NCI-H1694 treated with DMSO at 0.1 percent for 48 hours (cell line): ENCODE results near the gene COL6A5.
"Not testable (repeated sequence)": the region's sequence is repeated elsewhere in the genome, so short reads cannot be mapped to it uniquely, and the experiment has no call there.

ENCODE experiments used
- DNase-seq: peaks from one replicate; lab custom pipeline; 2025; lab: John Stamatoyannopoulos, UW

Gene COL6A5

GRCh38 chr3:130345487-130346079, at the start of gene COL6A5:
TSS of gene COL6A5 (plus strand) at chr3:130345672. CDS start at chr3:130373639, 27,967 bp downstream.
- DNase-seq, result no peak

- DNase-seq, result no peak
Observed at GRCh38 chr3:130299531-130299930, 45.9 kb upstream of the COL6A5 start.

- DNase-seq, result no peak
Observed at GRCh38 chr3:130300888-130301287, 44.6 kb upstream of the COL6A5 start.

DNA sequence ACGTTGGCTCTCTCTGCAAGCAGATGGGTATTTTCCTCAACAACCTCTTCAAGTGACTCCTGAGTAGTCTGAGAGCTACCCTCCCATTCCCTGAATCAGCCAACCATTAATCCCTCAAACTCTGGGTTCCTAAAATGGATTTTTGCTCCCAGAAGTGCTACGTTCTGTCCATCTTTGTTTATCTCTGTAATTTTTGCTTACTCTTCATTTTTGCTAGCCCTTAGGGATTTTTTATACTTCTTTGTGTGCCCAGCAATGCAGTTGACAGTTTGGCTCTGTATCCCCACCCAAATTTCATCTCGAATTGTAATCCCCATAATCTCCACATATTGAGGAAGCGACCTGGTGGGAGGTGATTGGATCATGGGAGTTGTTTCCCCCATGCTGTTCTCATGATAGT, 35.4 kb upstream of the COL6A5 start:
- no peak for DNase-seq

- DNase-seq, result no peak
Observed at GRCh38 chr3:130312374-130312773, 33.1 kb upstream of the COL6A5 start.

GRCh38 chr3:130316169-130316568, 29.3 kb upstream of the COL6A5 start:
- DNase-seq, result no peak

- DNase-seq, result no peak
Observed at GRCh38 chr3:130323503-130323902, 22.0 kb upstream of the COL6A5 start.

DNA sequence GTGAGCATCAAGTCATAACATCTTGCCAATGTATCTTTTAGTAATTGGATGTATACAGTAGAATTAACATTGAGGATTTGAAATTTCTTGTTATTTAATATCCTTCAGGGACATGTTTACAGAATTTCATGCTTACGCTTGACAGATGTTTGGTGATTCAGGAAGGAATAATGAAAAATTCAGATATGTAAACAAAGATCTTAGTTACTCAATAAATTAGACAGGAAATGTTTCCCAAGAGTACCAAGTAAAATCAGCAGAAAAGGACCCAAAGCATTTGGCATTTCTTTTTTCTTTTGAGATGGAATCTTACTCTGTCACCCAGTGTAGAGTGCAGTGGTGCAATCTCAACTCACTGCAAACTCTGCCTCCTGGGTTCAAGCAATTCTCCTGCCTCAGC, 4.7 kb upstream of the COL6A5 start:
- no peak for DNase-seq

GRCh38 chr3:130341388-130341787, 4.1 kb upstream of the COL6A5 start:
- DNase-seq, result no peak

DNA sequence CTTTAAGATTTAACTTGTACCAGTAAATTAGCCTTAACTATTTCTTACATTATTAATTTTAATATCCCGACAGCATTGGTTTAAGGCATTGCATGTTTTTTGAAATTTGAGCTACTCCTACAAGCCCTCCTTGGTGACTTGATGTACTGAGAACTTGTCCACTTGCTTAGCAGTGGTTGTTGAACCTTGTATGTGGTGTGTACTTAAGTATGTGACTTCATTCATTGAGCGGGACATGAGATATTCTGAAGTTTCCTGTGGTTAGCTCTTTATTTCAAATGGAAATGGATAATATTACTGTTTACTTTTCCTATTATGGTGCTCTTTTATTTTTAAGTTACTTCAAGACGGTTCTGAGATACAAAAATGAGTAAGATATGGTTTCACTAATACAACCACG, 3.6 kb upstream of the COL6A5 start:
- DNase-seq, result no peak

DNA sequence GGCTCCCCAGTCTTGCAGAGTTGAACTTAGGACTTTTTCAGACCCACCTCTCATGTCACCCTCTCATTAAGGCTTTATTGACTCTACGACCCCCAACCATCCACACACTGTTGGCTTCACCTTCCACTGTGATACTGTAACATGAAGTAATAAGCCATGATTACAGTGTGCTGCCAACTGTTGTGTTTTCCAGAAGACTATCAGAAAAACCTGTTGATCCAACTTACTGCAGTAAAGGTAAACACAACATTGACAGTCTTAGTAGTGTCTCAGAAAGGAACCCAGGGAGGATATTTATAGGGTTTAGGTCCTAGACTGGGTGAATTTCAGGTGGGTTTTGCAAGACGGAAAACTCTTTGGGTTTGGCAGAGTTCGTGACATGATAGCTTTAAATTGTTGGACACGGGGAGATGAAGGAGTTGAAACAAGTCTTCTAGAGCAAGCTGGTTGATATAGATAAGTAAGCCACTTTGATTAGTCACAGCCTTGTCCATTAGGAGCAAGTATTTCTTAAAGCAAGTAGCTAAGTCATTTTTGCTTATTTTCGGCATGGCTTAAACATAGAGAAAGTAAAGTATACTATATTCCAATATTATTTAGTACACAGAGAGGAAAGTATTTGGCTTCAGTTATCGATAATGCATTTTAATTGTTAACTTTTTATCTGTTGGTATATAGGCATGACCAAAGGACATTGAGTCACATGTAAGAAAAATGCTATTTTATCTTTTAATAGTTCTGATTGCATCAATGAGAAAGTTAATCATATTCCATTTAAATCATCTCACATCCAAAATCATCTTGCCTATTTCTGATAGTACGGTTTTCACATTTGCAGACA, 2.4 kb upstream of the COL6A5 start:
- DNase-seq, result no peak

GRCh38 chr3:130348258-130348657, 2.8 kb downstream of the COL6A5 start:
- not testable (repeated sequence) for DNase-seq

GRCh38 chr3:130354430-130354829, 9.0 kb downstream of the COL6A5 start:
- no peak for DNase-seq

DNA sequence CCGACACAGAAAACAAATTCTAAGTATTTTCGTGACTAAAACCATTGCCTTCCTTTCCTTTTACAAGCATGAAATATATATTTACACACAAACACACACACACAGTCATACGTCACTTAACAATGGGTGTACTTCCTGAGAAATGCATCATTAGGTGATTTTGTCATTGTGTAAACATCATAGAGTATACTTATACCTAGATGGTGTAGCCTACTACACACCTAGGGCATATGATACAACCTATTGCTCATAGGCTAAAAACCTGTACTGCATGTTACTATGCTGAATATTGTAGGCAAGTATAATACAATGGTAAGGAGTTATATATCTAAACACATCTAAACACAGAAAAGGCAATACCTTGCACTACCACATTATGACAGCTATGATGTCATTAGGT, 28.6 kb downstream of the COL6A5 start:
- no peak for DNase-seq

- DNase-seq, result no peak
Observed at GRCh38 chr3:130374908-130375307, 29.4 kb downstream of the COL6A5 start.

DNA sequence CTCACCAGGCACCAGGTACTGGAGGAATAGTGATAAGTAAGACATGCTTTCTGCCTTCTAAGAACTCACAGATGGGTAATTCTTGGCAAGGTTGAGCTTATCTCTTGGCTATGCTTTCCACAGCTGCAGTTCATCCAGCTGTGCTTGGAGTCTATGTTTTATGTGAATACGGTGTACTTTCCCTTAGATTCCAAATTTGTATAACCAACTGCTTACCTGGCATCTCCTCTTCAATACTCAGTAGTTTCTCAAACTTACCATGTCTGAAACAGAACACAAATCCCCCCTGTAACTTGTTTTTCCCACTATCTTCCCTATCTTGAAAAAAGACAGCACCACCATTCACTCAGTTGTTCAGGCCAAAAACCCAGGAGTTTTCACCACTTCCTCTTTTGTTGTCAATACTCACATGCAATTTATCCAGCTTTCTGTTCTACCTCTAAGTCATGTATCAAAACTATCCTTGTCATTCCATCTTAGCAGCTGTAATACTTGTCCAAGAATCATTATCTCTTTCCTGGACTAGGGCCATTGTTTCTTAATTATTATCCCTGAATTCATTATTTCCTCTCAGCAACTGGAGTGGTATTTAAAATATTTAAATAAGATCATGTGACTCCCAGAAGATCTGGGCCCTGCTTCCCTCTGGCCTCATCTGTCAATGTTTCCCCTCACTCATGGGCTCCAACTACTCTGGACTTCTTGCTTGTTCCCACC, 32.6 kb downstream of the COL6A5 start:
- DNase-seq, result no peak

- DNase-seq, result no peak
Observed at GRCh38 chr3:130378677-130379191, 33.3 kb downstream of the COL6A5 start.

DNA sequence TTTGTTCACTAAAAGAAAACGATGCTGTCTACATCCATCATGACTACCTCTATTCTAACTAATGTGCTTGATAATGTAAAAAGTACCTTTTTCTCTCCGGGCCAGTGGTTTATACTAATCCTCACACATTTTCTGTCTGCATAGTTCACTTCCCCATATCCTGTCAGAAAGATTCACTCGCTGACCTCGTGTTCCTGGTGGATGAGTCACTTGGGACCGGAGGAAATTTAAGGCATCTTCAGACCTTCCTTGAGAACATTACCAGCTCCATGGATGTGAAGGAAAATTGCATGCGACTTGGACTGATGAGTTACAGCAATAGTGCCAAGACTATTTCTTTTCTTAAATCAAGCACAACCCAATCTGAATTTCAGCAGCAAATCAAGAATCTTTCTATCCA, 33.8 kb downstream of the COL6A5 start:
- no peak for DNase-seq

DNA sequence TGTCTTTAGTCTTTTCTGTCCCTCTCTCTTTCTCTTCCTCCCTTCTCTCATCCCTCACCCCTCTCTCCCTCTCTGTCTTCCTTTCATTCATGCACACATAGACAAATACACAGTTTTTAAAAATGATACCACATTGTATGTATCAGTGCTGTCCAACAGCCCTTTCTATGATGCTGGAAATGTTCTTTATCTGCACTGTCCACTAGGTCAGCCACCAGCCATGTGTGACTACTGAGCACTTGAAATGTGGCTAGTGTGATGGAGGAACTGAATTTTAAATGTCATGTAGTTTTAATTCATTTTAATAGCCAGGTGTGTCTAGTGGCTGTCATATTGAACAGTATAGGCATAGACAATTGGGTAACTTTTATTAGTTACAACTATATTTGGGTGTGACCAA, 34.9 kb downstream of the COL6A5 start:
- DNase-seq, result no peak

- no peak for DNase-seq
Observed at GRCh38 chr3:130383424-130383823, 38.0 kb downstream of the COL6A5 start.

- no peak for DNase-seq
Observed at GRCh38 chr3:130384476-130385025, 39.1 kb downstream of the COL6A5 start.

DNA sequence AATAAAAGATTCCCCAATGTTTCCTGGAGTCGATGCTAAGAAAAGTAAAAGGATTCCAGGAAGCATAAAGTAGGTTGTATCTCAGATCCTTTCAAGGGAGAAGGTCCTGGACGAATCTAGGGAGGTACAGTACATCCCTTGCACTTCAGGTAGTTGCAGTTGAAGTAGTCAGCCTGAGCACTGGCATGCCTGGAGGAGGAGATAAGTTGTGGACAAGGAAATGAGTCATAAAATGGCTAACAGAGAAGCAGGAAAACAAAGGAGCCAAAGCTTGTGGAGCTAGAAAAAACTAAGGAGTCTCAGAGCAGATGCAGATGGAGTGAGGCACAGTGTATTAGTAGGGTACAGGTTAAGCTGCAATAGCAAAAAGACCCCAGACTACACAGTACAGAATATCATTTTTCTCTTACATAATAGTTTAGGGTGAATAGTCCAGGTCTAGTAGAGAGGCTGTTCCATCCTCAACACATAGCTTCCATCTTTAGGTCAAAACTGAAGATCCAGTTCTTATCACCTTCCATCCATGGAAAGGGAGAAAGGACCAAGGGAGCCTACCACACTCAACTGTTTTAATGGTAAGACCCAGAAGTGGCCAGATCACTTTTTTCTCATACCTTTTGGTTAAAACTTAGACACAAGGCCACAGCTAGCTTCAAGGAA, 41.3 kb downstream of the COL6A5 start:
- DNase-seq, result no peak
